HG02852 (cell line): ENCODE data around the gene ZYX.

Experiments used
- ATAC-seq: cut with Tn5 transposase; IDR thresholded peaks from one replicate; pipeline ENCODE4 v1.9.1; 2021; ENCODE audit warnings: mild to moderate bottlenecking, moderate library complexity; ENCODE audit not compliant: unreplicated experiment

ZYX gene

GRCh38 chr7:143380646-143381426, at the start of gene ZYX:
ZYX (plus strand) TSS chr7:143381345; CDS start chr7:143381572, 227 bp downstream.
- peak; percentile 76 for ATAC-seq

- no peak for ATAC-seq
Observed at GRCh38 chr7:143334244-143334643, 46.9 kb upstream of the ZYX start.

GRCh38 chr7:143337216-143337615, 43.9 kb upstream of the ZYX start:
- ATAC-seq, result no peak

GRCh38 chr7:143341842-143342241, 39.3 kb upstream of the ZYX start:
- no peak for ATAC-seq

GRCh38 chr7:143343596-143343995, 37.5 kb upstream of the ZYX start:
- ATAC-seq, result no peak

GRCh38 chr7:143345428-143345900, 35.7 kb upstream of the ZYX start:
- ATAC-seq, result no peak

GRCh38 chr7:143346018-143346417, 35.1 kb upstream of the ZYX start:
- ATAC-seq, result no peak

GRCh38 chr7:143347950-143348349, 33.2 kb upstream of the ZYX start:
- ATAC-seq, result no peak

- ATAC-seq, result no peak
Observed at GRCh38 chr7:143351060-143351459, 30.1 kb upstream of the ZYX start.

GRCh38 chr7:143351574-143351973, 29.6 kb upstream of the ZYX start:
- no peak for ATAC-seq

- ATAC-seq, result no peak
Observed at GRCh38 chr7:143352531-143353002, 28.6 kb upstream of the ZYX start.

GRCh38 chr7:143354376-143354775, 26.8 kb upstream of the ZYX start:
- no peak for ATAC-seq

- ATAC-seq, result no peak
Observed at GRCh38 chr7:143354965-143355364, 26.2 kb upstream of the ZYX start.

- ATAC-seq, result no peak
Observed at GRCh38 chr7:143355450-143356385, 25.4 kb upstream of the ZYX start.

GRCh38 chr7:143356414-143357050, 24.6 kb upstream of the ZYX start:
- no peak for ATAC-seq

- ATAC-seq, result no peak
Observed at GRCh38 chr7:143358626-143359025, 22.5 kb upstream of the ZYX start.

- ATAC-seq, result no peak
Observed at GRCh38 chr7:143359771-143360353, 21.3 kb upstream of the ZYX start.

- no peak for ATAC-seq
Observed at GRCh38 chr7:143360788-143361551, 20.2 kb upstream of the ZYX start.

GRCh38 chr7:143361552-143362130, 19.5 kb upstream of the ZYX start:
- no peak for ATAC-seq
